BE2C (cell line): ENCODE results near the gene ATP2B3.
A peak's percentile ranks its signal among the peaks of the same experiment; 100 is the strongest.

Experiments used
- DNase-seq: peaks from one replicate; pipeline ENCODE4 v3.0.0-alpha.2; 2020
- H3K27me3 ChIP-seq: fragments of 250-450 bp; sonication (Bioruptor Pico); 2 replicates; pipeline ENCODE4 v1.5.1; 2020; ENCODE audit warnings: mild to moderate bottlenecking
- H3K36me3 ChIP-seq: fragments of 250-450 bp; sonication (Bioruptor Pico); 2 replicates; pipeline ENCODE4 v1.5.1; 2020; ENCODE audit warnings: mild to moderate bottlenecking
- H3K4me1 ChIP-seq: fragments of 250-450 bp; sonication (Bioruptor Pico); 2 replicates; pipeline ENCODE4 v1.5.1; 2020
- H3K4me3 ChIP-seq: 2 replicates; pipeline ENCODE4 v1.5.1; 2011; ENCODE audit warnings: low read depth, low read length
- H3K9me3 ChIP-seq: fragments of 250-450 bp; sonication (Bioruptor Pico); 2 replicates; pipeline ENCODE4 v1.5.1; 2020
- CTCF ChIP-seq: IDR thresholded peaks from 2 replicates; pipeline ENCODE4 v1.5.1; 2012; ENCODE audit warnings: mild to moderate bottlenecking, low read depth, low read length

The ATP2B3 gene

GRCh38 chrX:153606503-153606902 is 89.1 kb downstream of the ATP2B3 start:
- Histone ChIP-seq H3K4me1 (no peaks in the 10 kb centered on the region), H3K4me3 (no peak overlapping the region), H3K36me3 (no peaks in the 10 kb centered on the region), H3K9me3 (no peaks in the 10 kb centered on the region), H3K27me3 (no peaks in the 10 kb centered on the region)
- no peak for TF ChIP-seq CTCF
- DNase-seq, result no peak

- no peak overlapping the region for H3K4me3 ChIP-seq
- TF ChIP-seq CTCF, result no peak
Observed at GRCh38 chrX:153608376-153608775, 90.9 kb downstream of the ATP2B3 start.

GRCh38 chrX:153608806-153609205 is 91.4 kb downstream of the ATP2B3 start:
- Histone ChIP-seq H3K4me3 (no peak overlapping the region), H3K4me1 (no peaks in the 10 kb centered on the region), H3K9me3 (no peaks in the 10 kb centered on the region), H3K27me3 (no peaks in the 10 kb centered on the region), H3K36me3 (no peaks in the 10 kb centered on the region)
- TF ChIP-seq CTCF, result no peak
- no peak for DNase-seq

More at GRCh38 chrX:153608376-153608775, 90.9 kb downstream of the ATP2B3 start:
- Histone ChIP-seq H3K27me3 (no peaks in the 10 kb centered on the region), H3K4me1 (no peaks in the 10 kb centered on the region), H3K9me3 (no peaks in the 10 kb centered on the region), H3K36me3 (no peaks in the 10 kb centered on the region)
- DNase-seq, result no peak

- Histone ChIP-seq H3K4me1 (no peaks in the 10 kb centered on the region), H3K4me3 (peak overlapping the region; percentile 55), H3K9me3 (no peaks in the 10 kb centered on the region), H3K36me3 (no peaks in the 10 kb centered on the region), H3K27me3 (no peaks in the 10 kb centered on the region; the same call in 1 of the 2 replicates)
- DNase-seq, result peak; percentile 87
- TF ChIP-seq CTCF, result peak; percentile 67
Observed at GRCh38 chrX:153609917-153610835, 92.7 kb downstream of the ATP2B3 start.

- peak overlapping the region; percentile 55; the same call in 1 of the 2 replicates for H3K4me3 ChIP-seq
- DNase-seq, result no peak
Observed at GRCh38 chrX:153610836-153611213, 93.4 kb downstream of the ATP2B3 start.

More at GRCh38 chrX:153610836-153611213, 93.4 kb downstream of the ATP2B3 start:
- H3K4me1 ChIP-seq, result no peaks in the 10 kb centered on the region
- H3K9me3 ChIP-seq, result no peaks in the 10 kb centered on the region
- TF ChIP-seq CTCF, result no peak
- no peaks in the 10 kb centered on the region; the same call in 1 of the 2 replicates for H3K27me3 ChIP-seq
- H3K36me3 ChIP-seq, result no peaks in the 10 kb centered on the region
